ENCODE results near the gene RTN4R. TPM values are rescaled to one million over a fixed set of nuclear protein-coding genes. Genes with fewer than 3 reads are reported as not detected.

RTN4R gene
- total and polyA plus RNA-seq, 2 donors (not counting 1 experiment from before 2014, with no cell fraction given), result 0.99 to 2.0 TPM

Other genes starting within 250 kb of the RTN4R start
- gene TANGO2, start 247.2 kb downstream of the RTN4R start, total RNA-seq, result 33.4 and 52.8 TPM in 2 replicates
- gene TANGO2, start 247.2 kb downstream of the RTN4R start, polyA plus RNA-seq, result 28.3 and 41.3 TPM in 2 replicates
- gene DGCR8, start 188.1 kb downstream of the RTN4R start, total RNA-seq, result 21.3 and 26.2 TPM in 2 replicates
- gene DGCR8, start 188.1 kb downstream of the RTN4R start, polyA plus RNA-seq, result 18.8 and 21.6 TPM in 2 replicates
- 87.8 and 88.5 TPM in 2 replicates for gene RANBP1, start 152.2 kb downstream of the RTN4R start, total RNA-seq
- 178 and 362 TPM in 2 replicates for gene RANBP1, start 152.2 kb downstream of the RTN4R start, polyA plus RNA-seq
- 38.8 and 52.2 TPM in 2 replicates for gene TRMT2A, start 151.1 kb downstream of the RTN4R start, total RNA-seq
- 12.9 and 13.5 TPM in 2 replicates for gene TRMT2A, start 151.1 kb downstream of the RTN4R start, polyA plus RNA-seq
- 2.8 and 6.6 TPM in 2 replicates for gene ZDHHC8, start 136.5 kb downstream of the RTN4R start, total RNA-seq
- gene ZDHHC8, start 136.5 kb downstream of the RTN4R start, polyA plus RNA-seq, result 26.2 and 31.3 TPM in 2 replicates
- 0.33 TPM in 1 of 2 replicates, not detected in the other for gene CCDC188, start 117.3 kb downstream of the RTN4R start, total RNA-seq
- gene CCDC188, start 117.3 kb downstream of the RTN4R start, polyA plus RNA-seq, result 0.37 and 0.59 TPM in 2 replicates
- 51.1 and 53.2 TPM in 2 replicates for gene DGCR6L, start 51.7 kb upstream of the RTN4R start, total RNA-seq
- gene DGCR6L, start 51.7 kb upstream of the RTN4R start, polyA plus RNA-seq, result 26.2 and 42.7 TPM in 2 replicates
- gene ZNF74, start 125.8 kb upstream of the RTN4R start, total RNA-seq, result 12.3 and 13.0 TPM in 2 replicates
- gene ZNF74, start 125.8 kb upstream of the RTN4R start, polyA plus RNA-seq, result 2.5 and 4.2 TPM in 2 replicates
- 12.8 and 14.5 TPM in 2 replicates for gene SCARF2, start 169.5 kb upstream of the RTN4R start, total RNA-seq
- 8.1 and 10.6 TPM in 2 replicates for gene SCARF2, start 169.5 kb upstream of the RTN4R start, polyA plus RNA-seq
- 32.4 and 35.3 TPM in 2 replicates for gene KLHL22, start 227.5 kb upstream of the RTN4R start, total RNA-seq
- 17.4 and 19.2 TPM in 2 replicates for gene KLHL22, start 227.5 kb upstream of the RTN4R start, polyA plus RNA-seq
- gene MED15, start 239.3 kb upstream of the RTN4R start, total RNA-seq, result 15.7 and 28.6 TPM in 2 replicates
- 28.6 and 37.9 TPM in 2 replicates for gene MED15, start 239.3 kb upstream of the RTN4R start, polyA plus RNA-seq

Measured in fibroblast of lung (primary cell).